K562 (cell line): ENCODE results near the gene LRIT3. TPM values are rescaled to one million over a fixed set of nuclear protein-coding genes. Genes with fewer than 3 reads are reported as not detected.

ENCODE experiments used
- CTBP1 ChIP-seq: fragments of 450-650 bp; IDR thresholded peaks from 2 replicates; pipeline ENCODE4 v1.6.1; 2016; ENCODE audit warnings: borderline replicate concordance
- EGR1 ChIP-seq: fragments of 450-650 bp; conservative IDR thresholded peaks from 2 replicates; pipeline ENCODE4 v1.6.1; 2017; ENCODE audit warnings: mild to moderate bottlenecking
- ESRRB ChIP-seq: fragments of 250-450 bp; sonication (Bioruptor Pico); IDR thresholded peaks from 2 replicates; pipeline ENCODE4 v1.5.0; 2020; ENCODE audit warnings: mild to moderate bottlenecking, moderate library complexity, borderline replicate concordance
- KDM2B ChIP-seq: fragments of 250-450 bp; sonication (Bioruptor Pico); IDR thresholded peaks from 2 replicates; pipeline ENCODE4 v1.8.0; 2021; ENCODE audit warnings: mild to moderate bottlenecking, moderate library complexity
- NR1H2 ChIP-seq: sonication (generic); formaldehyde crosslinking; IDR thresholded peaks from 2 replicates; pipeline ENCODE4 v1.4.0; 2020; ENCODE audit warnings: mild to moderate bottlenecking, missing genetic modification reagents
- RBFOX2 ChIP-seq: fragments of 200-400 bp; formaldehyde crosslinking; IDR thresholded peaks from 2 replicates; pipeline ENCODE4 v1.6.1; 2017; ENCODE audit warnings: low read depth, mild to moderate bottlenecking, low read length, moderate library complexity
- SMARCA4 ChIP-seq: fragments of 450-650 bp; IDR thresholded peaks from 2 replicates; pipeline ENCODE4 v1.6.1; 2016
- SRSF9 ChIP-seq: fragments of 200-400 bp; formaldehyde crosslinking; IDR thresholded peaks from 2 replicates; pipeline ENCODE4 v1.6.1; 2017; ENCODE audit warnings: low read depth, low read length, borderline replicate concordance
- STAT5A ChIP-seq: IDR thresholded peaks from 2 replicates; pipeline ENCODE4 v1.6.1; 2012; ENCODE audit warnings: low read length, inconsistent platforms, borderline replicate concordance
- TARDBP ChIP-seq: fragments of 450-650 bp; IDR thresholded peaks from 2 replicates; pipeline ENCODE4 v1.6.1; 2016
- TCF7 ChIP-seq: sonication (generic); IDR thresholded peaks from 2 replicates; pipeline ENCODE4 v1.6.1; 2016; ENCODE audit warnings: antibody characterized with exemption, borderline replicate concordance
- ZFP36 ChIP-seq: fragments of 150-350 bp; IDR thresholded peaks from 2 replicates; pipeline ENCODE4 v1.6.1; 2018; ENCODE audit warnings: low read length, low read depth; ENCODE audit not compliant: partially characterized antibody
- polyA plus RNA-seq, 8 experiments: library from polyadenylated mRNA; depleted of rRNA in 4 of 8; stranded (reverse) in 5 of 8; unstranded in 3 of 8; fragments of >200 nt; fragmentation: Nextera tagmentation in 2 of 8; fragmentation: Illumina TruSeq in 1 of 8; extraction: Ambion mirVana in 2 of 8; extraction: Trizol in 1 of 8; gene quantifications; 2 replicates each; pipeline versions ENCODE4 v1.2.1 to v1.2.3, GENCODE V29; 2011 to 2014; ENCODE audit warnings: inconsistent platforms in 1 of 8, missing spikeins in 1 of 8
- total RNA-seq, 7 experiments: library from RNA; depleted of rRNA in 6 of 7; stranded (reverse); fragments of >200 nt in 6 of 7; fragmentation: Illumina TruSeq in 2 of 7; extraction: Trizol in 2 of 7; gene quantifications; 2 replicates each; pipeline versions ENCODE4 v1.2.1 to v1.2.3, GENCODE V29; 2011 to 2021; ENCODE audit warnings: low replicate concordance in 1 of 7
- TF ChIP-seq, protein P1 (sequence below), 2 experiments: IDR thresholded peaks; 2 replicates each; pipeline ENCODE4 v1.6.1; 2011; ENCODE audit warnings: borderline replicate concordance in 1 of 2, control low read depth in 1 of 2, low read depth in 1 of 2, low read length in 1 of 2, mild to moderate bottlenecking in 1 of 2, mixed read lengths in 1 of 2, moderate library complexity in 1 of 2; ENCODE audit not compliant: insufficient read depth in 1 of 2, insufficient read length in 1 of 2, poor library complexity in 1 of 2, severe bottlenecking in 1 of 2; ENCODE audit errors: extremely low read depth in 1 of 2
- TF ChIP-seq, protein P2 (sequence below): IDR thresholded peaks from 2 replicates; pipeline ENCODE4 v1.6.1; 2012; ENCODE audit warnings: low read depth, low read length, improper control_type of control experiment, borderline replicate concordance
- TF ChIP-seq, protein P3 (sequence below), 2 experiments: IDR thresholded peaks; 2 replicates each; pipeline ENCODE4 v1.6.1; 2012; ENCODE audit warnings: improper control_type of control experiment in 2 of 2, low read depth in 2 of 2, low read length in 2 of 2, borderline replicate concordance in 1 of 2
- TF ChIP-seq, protein P4 (sequence below): sonication (generic); formaldehyde crosslinking; IDR thresholded peaks from 2 replicates; pipeline ENCODE4 v1.9.0; 2022; ENCODE audit warnings: mild to moderate bottlenecking, missing genetic modification reagents
- TF ChIP-seq, protein P5 (sequence below), 2 experiments: fragments of 450-650 bp in 1 of 2; sonication (generic) in 1 of 2; formaldehyde crosslinking in 1 of 2; IDR thresholded peaks in 1 of 2; conservative IDR thresholded peaks in 1 of 2; 2 replicates each; pipeline versions ENCODE4 v1.6.1 to v1.8.1; 2016 to 2023; ENCODE audit warnings: mild to moderate bottlenecking in 2 of 2, moderate library complexity in 2 of 2, inconsistent platforms in 1 of 2, missing genetic modification reagents in 1 of 2
- TF ChIP-seq, protein P6 (sequence below), 2 experiments: fragments of 450-650 bp in 1 of 2; sonication (generic) in 1 of 2; formaldehyde crosslinking; conservative IDR thresholded peaks; 2 replicates each; pipeline versions ENCODE4 v1.4.0 to v1.8.1; 2020 to 2022; ENCODE audit warnings: mild to moderate bottlenecking in 1 of 2, missing genetic modification reagents in 1 of 2

LRIT3 gene
- total and polyA plus RNA-seq, 9 of the 15 experiments (the other 6 are each of a cell fraction or from before 2014, with no cell fraction given): 0.04 to 0.10 (median 0.04) TPM; not detected in 4

DNA sequence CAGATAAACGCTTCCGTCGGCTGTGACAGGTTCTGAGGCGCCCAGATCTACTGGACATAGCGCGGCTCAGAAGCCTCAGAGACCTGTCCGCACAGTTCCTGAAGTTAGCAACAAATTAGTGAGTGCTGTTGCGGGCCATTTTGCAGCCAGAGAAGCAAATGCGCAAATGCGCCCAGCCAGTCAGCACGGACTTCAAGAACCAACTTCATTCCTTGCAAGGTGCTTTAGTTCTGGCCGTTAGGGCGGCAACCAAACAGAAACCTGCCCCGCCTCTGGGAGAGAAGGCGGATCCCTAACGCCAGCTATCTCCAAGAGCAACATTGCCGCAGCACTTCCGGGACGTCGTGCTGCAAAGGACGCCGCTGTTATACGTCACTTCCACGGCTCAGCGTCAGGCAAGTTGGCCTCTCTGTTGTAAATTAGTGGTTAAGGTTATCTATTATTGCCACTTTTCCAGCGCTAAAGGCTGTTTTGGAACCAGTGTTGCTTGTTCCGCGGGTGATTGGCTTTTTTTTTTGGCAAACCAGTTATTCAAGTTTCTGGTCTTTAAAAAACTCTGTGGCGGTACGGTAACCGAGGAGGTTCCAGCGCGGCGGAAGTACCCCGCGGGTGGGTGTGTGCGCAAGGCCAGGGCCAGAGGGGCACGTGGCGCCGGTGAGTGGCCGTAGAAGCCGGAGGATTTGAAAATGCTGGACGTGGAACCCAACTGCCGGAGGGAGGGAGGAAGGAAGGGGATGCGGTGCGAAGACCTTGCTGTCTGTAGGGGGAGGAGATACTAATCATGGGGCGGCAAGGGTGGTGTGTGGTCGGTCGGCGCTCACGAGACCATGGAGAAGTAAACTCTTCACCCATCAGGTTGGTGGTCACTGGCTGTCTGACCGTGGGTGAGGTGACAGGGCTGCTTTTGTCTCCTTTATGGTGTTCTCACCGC, 32.5 kb upstream of the LRIT3 start, which contains the start of gene GAR1 (continued):
- no peak for TF ChIP-seq NR1H2 (CRISPR knock-in tag)
- TF ChIP-seq, protein P1, sequence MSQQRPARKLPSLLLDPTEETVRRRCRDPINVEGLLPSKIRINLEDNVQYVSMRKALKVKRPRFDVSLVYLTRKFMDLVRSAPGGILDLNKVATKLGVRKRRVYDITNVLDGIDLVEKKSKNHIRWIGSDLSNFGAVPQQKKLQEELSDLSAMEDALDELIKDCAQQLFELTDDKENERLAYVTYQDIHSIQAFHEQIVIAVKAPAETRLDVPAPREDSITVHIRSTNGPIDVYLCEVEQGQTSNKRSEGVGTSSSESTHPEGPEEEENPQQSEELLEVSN (IDR thresholded peaks at IDR 0.05; ENCODE audit: borderline replicate concordance in 1 of 2, extremely low read depth in 1 of 2, insufficient read depth in 1 of 2, insufficient read length in 1 of 2, low read depth in 1 of 2, low read length in 1 of 2, poor library complexity in 1 of 2, severe bottlenecking in 1 of 2): peak; percentile 15 to 76
- no peak for TF ChIP-seq ESRRB (CRISPR knock-in tag)
- TF ChIP-seq, protein P2, sequence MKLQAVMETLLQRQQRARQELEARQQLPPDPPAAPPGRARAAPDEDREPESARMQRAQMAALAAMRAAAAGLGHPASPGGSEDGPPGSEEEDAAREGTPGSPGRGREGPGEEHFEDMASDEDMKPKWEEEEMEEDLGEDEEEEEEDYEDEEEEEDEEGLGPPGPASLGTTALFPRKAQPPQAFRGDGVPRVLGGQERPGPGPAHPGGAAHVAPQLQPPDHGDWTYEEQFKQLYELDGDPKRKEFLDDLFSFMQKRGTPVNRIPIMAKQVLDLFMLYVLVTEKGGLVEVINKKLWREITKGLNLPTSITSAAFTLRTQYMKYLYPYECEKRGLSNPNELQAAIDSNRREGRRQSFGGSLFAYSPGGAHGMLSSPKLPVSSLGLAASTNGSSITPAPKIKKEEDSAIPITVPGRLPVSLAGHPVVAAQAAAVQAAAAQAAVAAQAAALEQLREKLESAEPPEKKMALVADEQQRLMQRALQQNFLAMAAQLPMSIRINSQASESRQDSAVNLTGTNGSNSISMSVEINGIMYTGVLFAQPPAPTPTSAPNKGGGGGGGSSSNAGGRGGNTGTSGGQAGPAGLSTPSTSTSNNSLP: no peak
- TF ChIP-seq TARDBP: no peak; the same call in 1 of the 2 replicates
- TF ChIP-seq STAT5A: no peak
- TF ChIP-seq, protein P3, sequence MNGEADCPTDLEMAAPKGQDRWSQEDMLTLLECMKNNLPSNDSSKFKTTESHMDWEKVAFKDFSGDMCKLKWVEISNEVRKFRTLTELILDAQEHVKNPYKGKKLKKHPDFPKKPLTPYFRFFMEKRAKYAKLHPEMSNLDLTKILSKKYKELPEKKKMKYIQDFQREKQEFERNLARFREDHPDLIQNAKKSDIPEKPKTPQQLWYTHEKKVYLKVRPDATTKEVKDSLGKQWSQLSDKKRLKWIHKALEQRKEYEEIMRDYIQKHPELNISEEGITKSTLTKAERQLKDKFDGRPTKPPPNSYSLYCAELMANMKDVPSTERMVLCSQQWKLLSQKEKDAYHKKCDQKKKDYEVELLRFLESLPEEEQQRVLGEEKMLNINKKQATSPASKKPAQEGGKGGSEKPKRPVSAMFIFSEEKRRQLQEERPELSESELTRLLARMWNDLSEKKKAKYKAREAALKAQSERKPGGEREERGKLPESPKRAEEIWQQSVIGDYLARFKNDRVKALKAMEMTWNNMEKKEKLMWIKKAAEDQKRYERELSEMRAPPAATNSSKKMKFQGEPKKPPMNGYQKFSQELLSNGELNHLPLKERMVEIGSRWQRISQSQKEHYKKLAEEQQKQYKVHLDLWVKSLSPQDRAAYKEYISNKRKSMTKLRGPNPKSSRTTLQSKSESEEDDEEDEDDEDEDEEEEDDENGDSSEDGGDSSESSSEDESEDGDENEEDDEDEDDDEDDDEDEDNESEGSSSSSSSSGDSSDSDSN (IDR thresholded peaks at IDR 0.05; ENCODE audit: borderline replicate concordance in 1 of 2, low read depth in 2 of 2, low read length in 2 of 2): peak in 1 of 2 experiments; percentile 35; a peak in 1 of 4 replicates
- TF ChIP-seq TCF7: no peak
- TF ChIP-seq, protein P4, sequence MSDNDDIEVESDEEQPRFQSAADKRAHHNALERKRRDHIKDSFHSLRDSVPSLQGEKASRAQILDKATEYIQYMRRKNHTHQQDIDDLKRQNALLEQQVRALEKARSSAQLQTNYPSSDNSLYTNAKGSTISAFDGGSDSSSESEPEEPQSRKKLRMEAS (CRISPR knock-in tag): peak; percentile 95
- TF ChIP-seq EGR1: 0 out of 2 replicates have a peak, but pooled peaks have one; percentile 10
- peak; percentile 61 for TF ChIP-seq CTBP1
- TF ChIP-seq KDM2B (CRISPR knock-in tag): no peak
- TF ChIP-seq, protein P5, sequence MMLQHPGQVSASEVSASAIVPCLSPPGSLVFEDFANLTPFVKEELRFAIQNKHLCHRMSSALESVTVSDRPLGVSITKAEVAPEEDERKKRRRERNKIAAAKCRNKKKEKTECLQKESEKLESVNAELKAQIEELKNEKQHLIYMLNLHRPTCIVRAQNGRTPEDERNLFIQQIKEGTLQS (IDR thresholded peaks at IDR 0.05): no peak
- TF ChIP-seq, protein P5 (CRISPR knock-in tag; conservative IDR thresholded peaks at IDR 0.05): peak; percentile 18; the same call in 1 of the 2 replicates
- TF ChIP-seq, protein P6, sequence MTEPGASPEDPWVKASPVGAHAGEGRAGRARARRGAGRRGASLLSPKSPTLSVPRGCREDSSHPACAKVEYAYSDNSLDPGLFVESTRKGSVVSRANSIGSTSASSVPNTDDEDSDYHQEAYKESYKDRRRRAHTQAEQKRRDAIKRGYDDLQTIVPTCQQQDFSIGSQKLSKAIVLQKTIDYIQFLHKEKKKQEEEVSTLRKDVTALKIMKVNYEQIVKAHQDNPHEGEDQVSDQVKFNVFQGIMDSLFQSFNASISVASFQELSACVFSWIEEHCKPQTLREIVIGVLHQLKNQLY (CRISPR knock-in tag; conservative IDR thresholded peaks at IDR 0.05): 0 out of 4 replicates have a peak, but pooled peaks of 1 of the 2 experiments have one; percentile 72
- peak; percentile 86 for TF ChIP-seq RBFOX2
- peak; percentile 31 for TF ChIP-seq ZFP36
- no peak; the same call in 1 of the 2 replicates for TF ChIP-seq SMARCA4
- TF ChIP-seq SRSF9: no peak
